COLO829 (cell line): ENCODE measurements around the gene SLC8A3.
"Not testable (repeated sequence)": the region's sequence is repeated elsewhere in the genome, so short reads cannot be mapped to it uniquely, and the experiment has no call there.

Source experiments
- DNase-seq: peaks from one replicate; pipeline ENCODE4 v3.0.0; 2012; ENCODE audit warnings: low spot score

The SLC8A3 gene

GRCh38 chr14:70188659-70189455 is at the start of gene SLC8A3:
SLC8A3 (minus strand) TSS chr14:70188951; CDS start chr14:70168422, 20,529 bp downstream.
- DNase-seq: no peak

GRCh38 chr14:70237710-70238109 is 49.0 kb upstream of the SLC8A3 start:
- no peak for DNase-seq

- DNase-seq: no peak
Observed at GRCh38 chr14:70234066-70234950, 45.6 kb upstream of the SLC8A3 start.

- DNase-seq: not testable (repeated sequence)
Observed at GRCh38 chr14:70231756-70232544, 43.2 kb upstream of the SLC8A3 start.

- not testable (repeated sequence) for DNase-seq
Observed at GRCh38 chr14:70229877-70230640, 41.3 kb upstream of the SLC8A3 start.

GRCh38 chr14:70213721-70214282 is 25.1 kb upstream of the SLC8A3 start:
- DNase-seq: no peak

- DNase-seq: no peak
Observed at GRCh38 chr14:70212752-70213151, 24.0 kb upstream of the SLC8A3 start.

GRCh38 chr14:70208380-70208779 is 19.6 kb upstream of the SLC8A3 start:
- DNase-seq: no peak

- no peak for DNase-seq
Observed at GRCh38 chr14:70203686-70204085, 14.9 kb upstream of the SLC8A3 start.

- DNase-seq: no peak
Observed at GRCh38 chr14:70201994-70202393, 13.2 kb upstream of the SLC8A3 start.

GRCh38 chr14:70193396-70193795 is 4.6 kb upstream of the SLC8A3 start:
- no peak for DNase-seq

GRCh38 chr14:70192915-70193314 is 4.2 kb upstream of the SLC8A3 start:
- DNase-seq: no peak

- DNase-seq: no peak
Observed at GRCh38 chr14:70190156-70190555, 1.4 kb upstream of the SLC8A3 start.

- no peak for DNase-seq
Observed at GRCh38 chr14:70189456-70190077, 816 bp upstream of the SLC8A3 start.

GRCh38 chr14:70188322-70188658 is 461 bp downstream of the SLC8A3 start:
- DNase-seq: no peak

- no peak for DNase-seq
Observed at GRCh38 chr14:70186900-70187451, 1.8 kb downstream of the SLC8A3 start.

- no peak for DNase-seq
Observed at GRCh38 chr14:70183991-70184390, 4.8 kb downstream of the SLC8A3 start.

- no peak for DNase-seq
Observed at GRCh38 chr14:70181276-70181675, 7.5 kb downstream of the SLC8A3 start.

- no peak for DNase-seq
Observed at GRCh38 chr14:70180718-70181117, 8.0 kb downstream of the SLC8A3 start.

GRCh38 chr14:70177081-70177800 is 11.5 kb downstream of the SLC8A3 start:
- DNase-seq: no peak
